Lung (tissue), 12 donors: ENCODE data around the gene DAZAP2. TPM values are rescaled to one million over a fixed set of nuclear protein-coding genes. Genes with fewer than 3 reads are reported as not detected.

ENCODE experiments used
- ATAC-seq: fragments of 200-7000 bp; cut with Tn5 transposase; one replicate; pipeline ENCODE4 v1.9.1; 2020; ENCODE audit warnings: moderate number of reproducible peaks; ENCODE audit not compliant: insufficient read depth, low FRiP score
- DNase-seq, 3 donors: peaks; one replicate each; pipeline ENCODE4 v3.0.0-alpha.2; 2013 to 2017
- H3K27ac ChIP-seq, 2 donors: one replicate each; pipeline ENCODE4 v1.5.1; 2013; ENCODE audit warnings: mild to moderate bottlenecking in 2 of 2, moderate library complexity in 2 of 2, control low read depth in 1 of 2, inconsistent platforms in 1 of 2, low read depth in 1 of 2, low read length in 1 of 2
- H3K27me3 ChIP-seq, 3 donors: one replicate each; pipeline ENCODE4 v1.5.1; 2013; ENCODE audit warnings: low read length in 2 of 3; ENCODE audit not compliant: control insufficient read depth in 3 of 3, insufficient read depth in 3 of 3
- H3K36me3 ChIP-seq, 4 donors: one replicate each; pipeline ENCODE4 v1.5.1; 2013; ENCODE audit warnings: low read length in 4 of 4, mild to moderate bottlenecking in 1 of 4, moderate library complexity in 1 of 4; ENCODE audit not compliant: control insufficient read depth in 4 of 4, insufficient read depth in 4 of 4
- H3K4me1 ChIP-seq, 5 donors: one replicate each; pipeline ENCODE4 v1.5.1; 2013; ENCODE audit warnings: low read length in 5 of 5, mild to moderate bottlenecking in 2 of 5, moderate library complexity in 1 of 5; ENCODE audit not compliant: control insufficient read depth in 5 of 5, insufficient read depth in 5 of 5
- H3K4me3 ChIP-seq: one replicate; pipeline ENCODE4 v1.5.1; 2013; ENCODE audit warnings: mild to moderate bottlenecking, control low read depth, moderate library complexity
- H3K9ac ChIP-seq, 2 donors: one replicate each; pipeline ENCODE4 v1.5.1; 2013; ENCODE audit warnings: low read length in 2 of 2, control low read depth in 1 of 2; ENCODE audit not compliant: insufficient read depth in 1 of 2
- H3K9me3 ChIP-seq, 4 donors: one replicate each; pipeline ENCODE4 v1.5.1; 2013; ENCODE audit warnings: low read length in 3 of 4, mild to moderate bottlenecking in 1 of 4, moderate library complexity in 1 of 4; ENCODE audit not compliant: control insufficient read depth in 4 of 4, insufficient read depth in 3 of 4
- CTCF ChIP-seq: IDR thresholded peaks from 2 replicates; pipeline ENCODE4 v1.5.1; 2012; ENCODE audit warnings: mild to moderate bottlenecking; ENCODE audit errors: control extremely low read depth, extremely low read depth
- WGBS, 2 donors: extraction: QIAGEN DNeasy Blood & Tissue Kit; methylation state at CpG; one replicate each; pipeline ENCODE4 v1.1.7; 2013; 5-methylcytosine and 5-hydroxymethylcytosine counted together
- polyA plus RNA-seq, 2 donors: library from polyadenylated mRNA; stranded (reverse); fragments of 200-250 nt; gene quantifications; one replicate each; pipeline ENCODE4 v1.2.1, GENCODE V29; 2013
- total RNA-seq, 2 donors: library from RNA; depleted of rRNA in 1 of 2; stranded (reverse); fragments of >200 nt in 1 of 2; gene quantifications; one replicate each; pipeline ENCODE4 v1.2.1, GENCODE V29; 2014 to 2021
- donor health status: control.
- donor health status: control.
- donor health status: Bipolar disorder and iron deficiency.
- donor health status: healthy.
- donor health status: DM: yes; HTN: yes; CAD: no.

Gene DAZAP2
- total and polyA plus RNA-seq, 4 donors: 146 to 644 (median 201) TPM

- no peak for ATAC-seq
- WGBS, 2 donors: 94 to 97% methylated on average over 7 of the region's 7 CpGs
- Histone ChIP-seq H3K9ac (no peak overlapping the region), H3K27ac (no peak overlapping the region), H3K36me3 (no peaks in the 10 kb centered on the region), H3K4me1 (no peaks in the 10 kb centered on the region), H3K4me3 (no peak overlapping the region), H3K9me3 (no peaks in the 10 kb centered on the region), H3K27me3 (no peaks in the 10 kb centered on the region)
- DNase-seq: no peak
- no peak for TF ChIP-seq CTCF
Measured at GRCh38 chr12:51229116-51229809, 9.4 kb upstream of the DAZAP2 start.

DNA sequence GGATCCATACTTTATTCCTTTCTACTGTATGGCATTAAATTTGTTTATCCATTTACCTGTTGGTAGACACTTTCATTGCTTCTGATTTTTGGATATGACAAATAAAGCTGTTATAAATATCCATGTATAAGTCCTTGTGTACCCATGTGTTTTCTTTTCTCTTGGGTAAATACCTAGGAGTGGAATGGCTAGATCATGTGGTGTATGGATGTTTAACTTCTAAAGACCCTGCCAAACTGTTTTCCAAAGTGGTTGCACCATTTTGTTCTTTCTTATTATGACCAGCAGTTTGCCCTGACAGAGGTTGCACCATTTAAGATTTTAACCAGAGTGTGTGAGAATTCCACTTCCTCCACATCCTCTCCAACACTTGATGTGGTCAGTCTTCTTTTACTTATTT lies 6.0 kb upstream of the DAZAP2 start:
- ATAC-seq: no peak
- Histone ChIP-seq H3K4me1 (no peaks in the 10 kb centered on the region), H3K9me3 (no peaks in the 10 kb centered on the region), H3K27me3 (no peaks in the 10 kb centered on the region), H3K4me3 (no peak overlapping the region), H3K9ac (no peak overlapping the region), H3K36me3 (no peaks in the 10 kb centered on the region), H3K27ac (no peak overlapping the region)
- TF ChIP-seq CTCF: no peak
- DNase-seq: no peak

DNA sequence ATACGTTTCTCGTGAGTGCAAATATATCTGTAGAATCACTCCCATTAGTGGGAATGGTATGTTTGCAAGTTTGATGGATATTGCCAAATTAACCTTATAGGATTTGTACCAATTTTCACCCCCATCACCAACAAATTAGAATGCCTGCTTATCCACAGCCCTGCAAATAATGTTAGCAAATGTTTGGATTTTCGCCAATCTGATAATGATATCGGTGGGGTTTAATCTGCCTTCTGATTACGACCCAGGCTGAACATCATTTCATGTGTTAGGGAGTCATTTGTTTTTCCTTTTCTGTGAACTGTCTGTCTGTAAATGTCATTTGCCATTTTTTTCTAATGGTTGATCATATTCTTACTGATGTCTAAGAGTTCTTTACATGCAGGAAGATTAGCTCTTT lies 4.1 kb upstream of the DAZAP2 start:
- Histone ChIP-seq H3K4me1 (peaks cover 0 to 5% (median 0%) of the 10 kb centered on the region in 5 donors), H3K9me3 (no peaks in the 10 kb centered on the region), H3K36me3 (peaks cover 0 to 3% (median 0%) of the 10 kb centered on the region in 4 donors), H3K27me3 (no peaks in the 10 kb centered on the region), H3K4me3 (no peak overlapping the region), H3K27ac (no peak overlapping the region), H3K9ac (no peak overlapping the region)
- TF ChIP-seq CTCF: no peak
- ATAC-seq (no peak), DNase-seq (no peak)
- WGBS, 2 donors: 55 to 63% methylated on average over 5 of the region's 5 CpGs
